ENCODE results near the gene PRDM11.

Gene PRDM11

DNA sequence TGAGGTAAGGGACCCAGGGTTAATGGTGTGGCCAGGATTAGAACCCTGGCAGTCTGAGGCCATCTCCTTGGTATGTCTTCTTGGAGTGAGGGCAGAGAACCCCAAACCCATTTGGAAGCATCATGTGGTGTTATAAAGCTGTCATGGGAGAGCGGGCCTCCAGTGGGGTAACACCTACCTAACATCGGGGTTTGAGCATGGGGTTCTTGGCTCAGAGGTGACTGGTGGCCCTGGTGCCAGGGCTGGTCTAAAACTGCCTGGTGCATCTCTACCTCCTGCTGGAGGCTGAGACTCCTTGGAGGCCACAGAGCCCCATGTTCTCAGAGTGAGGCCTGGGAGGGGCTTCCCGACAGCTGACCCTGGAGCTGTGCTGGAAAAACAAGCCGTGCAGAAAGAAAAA lies 4.5 kb downstream of the PRDM11 start:
- H3K27ac ChIP-seq (ENCODE audit: low read depth, low read length) = no peak overlapping the region
- peaks cover 27% of the 10 kb centered on the region for H3K79me2 ChIP-seq (ENCODE audit: control insufficient read depth, insufficient read depth, low read length, unreplicated experiment)
- H3K4me3 ChIP-seq (ENCODE audit: low read depth, low read length) = no peak overlapping the region
- no peak overlapping the region for H2AFZ ChIP-seq (ENCODE audit: low read length, unreplicated experiment)
- no peaks in the 10 kb centered on the region for H3K4me1 ChIP-seq (ENCODE audit: control insufficient read depth, insufficient read depth, low read length, unreplicated experiment)
- H3K27me3 ChIP-seq (ENCODE audit: insufficient read depth, low read length) = no peaks in the 10 kb centered on the region
- no peaks in the 10 kb centered on the region for H3K36me3 ChIP-seq (ENCODE audit: insufficient read depth, low read length)

- H3K4me3 ChIP-seq (ENCODE audit: low read depth, low read length) = no peak overlapping the region
- peaks cover 27% of the 10 kb centered on the region for H3K79me2 ChIP-seq (ENCODE audit: control insufficient read depth, insufficient read depth, low read length, unreplicated experiment)
- no peaks in the 10 kb centered on the region for H3K36me3 ChIP-seq (ENCODE audit: insufficient read depth, low read length)
- H3K27me3 ChIP-seq (ENCODE audit: insufficient read depth, low read length) = no peaks in the 10 kb centered on the region
- H3K27ac ChIP-seq (ENCODE audit: low read depth, low read length) = no peak overlapping the region
- H2AFZ ChIP-seq (ENCODE audit: low read length, unreplicated experiment) = no peak overlapping the region
- H3K4me1 ChIP-seq (ENCODE audit: control insufficient read depth, insufficient read depth, low read length, unreplicated experiment) = no peaks in the 10 kb centered on the region
These were observed 5.0 kb downstream of the PRDM11 start for GRCh38 chr11:45151362-45151982.

DNA sequence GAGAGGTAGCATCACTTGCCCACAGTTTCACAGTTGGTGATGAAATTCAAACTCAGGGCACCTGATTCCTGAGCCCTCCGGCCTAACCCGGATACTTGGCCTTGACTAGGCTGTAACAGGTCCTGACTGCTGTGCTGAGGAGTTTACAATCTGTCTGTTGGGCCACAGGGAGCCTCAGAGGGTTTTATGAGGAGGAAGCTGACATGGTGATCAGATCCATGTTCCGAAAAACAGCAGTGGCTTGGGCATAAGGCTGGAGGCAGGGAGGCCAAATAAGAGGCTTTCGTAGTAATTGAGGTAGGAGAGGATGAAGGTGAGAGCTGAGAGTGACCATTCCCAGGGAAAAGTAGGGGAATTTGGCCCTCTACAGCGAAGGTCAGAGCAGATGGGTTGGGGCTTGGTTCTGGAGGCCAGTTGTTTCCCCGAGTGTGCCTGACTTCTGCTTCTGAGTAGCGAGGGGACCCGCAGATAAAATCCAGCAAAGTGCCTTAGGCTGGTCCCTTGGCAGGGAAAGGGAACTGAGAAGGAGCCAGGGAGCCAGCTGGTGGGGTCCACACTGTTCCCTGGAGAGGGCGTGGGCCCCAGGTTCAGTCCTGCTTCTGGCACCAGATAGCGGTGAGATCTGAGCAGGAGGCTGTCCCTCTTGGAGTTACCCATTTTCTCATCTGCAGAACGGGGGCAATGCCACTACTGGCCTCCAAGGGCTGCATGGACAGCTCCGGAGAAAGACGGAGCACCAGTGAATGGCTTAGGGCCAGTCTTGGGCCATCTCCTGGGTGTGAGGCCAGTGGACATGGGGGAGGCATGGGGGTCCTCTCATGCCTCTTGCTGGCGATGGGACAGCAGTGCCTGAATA lies 6.5 kb downstream of the PRDM11 start:
- Histone ChIP-seq H3K36me3 (ENCODE audit: insufficient read depth, low read length) (no peaks in the 10 kb centered on the region), H3K4me3 (ENCODE audit: low read depth, low read length) (no peak overlapping the region), H3K79me2 (ENCODE audit: control insufficient read depth, insufficient read depth, low read length, unreplicated experiment) (peaks cover 24% of the 10 kb centered on the region), H3K27me3 (ENCODE audit: insufficient read depth, low read length) (no peaks in the 10 kb centered on the region), H3K4me1 (ENCODE audit: control insufficient read depth, insufficient read depth, low read length, unreplicated experiment) (no peaks in the 10 kb centered on the region), H3K27ac (ENCODE audit: low read depth, low read length) (no peak overlapping the region), H2AFZ (ENCODE audit: low read length, unreplicated experiment) (no peak overlapping the region)

DNA sequence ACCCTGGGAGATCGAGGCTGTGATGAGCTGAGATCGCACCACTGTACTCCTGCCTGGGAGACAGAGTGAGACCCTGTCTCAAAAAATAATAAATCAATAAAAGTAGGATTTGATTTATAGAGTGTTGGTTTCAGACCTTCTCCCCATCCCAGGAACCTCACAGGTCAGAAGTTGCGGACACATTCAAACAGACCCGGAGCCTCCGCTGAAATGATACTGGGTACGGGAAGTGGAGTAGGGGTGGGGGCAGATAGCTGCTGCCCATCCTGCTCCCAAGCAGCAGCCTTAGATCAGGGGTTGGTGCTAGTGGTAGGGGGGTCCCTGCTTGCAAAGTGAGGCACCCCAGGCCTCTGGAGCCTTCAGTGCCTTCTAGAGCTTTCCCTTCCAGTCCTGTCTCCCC lies 7.8 kb downstream of the PRDM11 start:
- Histone ChIP-seq H3K27me3 (ENCODE audit: insufficient read depth, low read length) (no peaks in the 10 kb centered on the region), H3K79me2 (ENCODE audit: control insufficient read depth, insufficient read depth, low read length, unreplicated experiment) (peaks cover 13% of the 10 kb centered on the region), H3K36me3 (ENCODE audit: insufficient read depth, low read length) (no peaks in the 10 kb centered on the region)

GRCh38 chr11:45155058-45155551 lies 8.7 kb downstream of the PRDM11 start:
- Histone ChIP-seq H3K27ac (ENCODE audit: low read depth, low read length) (no peak overlapping the region), H3K36me3 (ENCODE audit: insufficient read depth, low read length) (no peaks in the 10 kb centered on the region), H3K4me3 (ENCODE audit: low read depth, low read length) (no peak overlapping the region), H2AFZ (ENCODE audit: low read length, unreplicated experiment) (no peak overlapping the region), H3K79me2 (ENCODE audit: control insufficient read depth, insufficient read depth, low read length, unreplicated experiment) (peaks cover 7% of the 10 kb centered on the region), H3K27me3 (ENCODE audit: insufficient read depth, low read length) (no peaks in the 10 kb centered on the region), H3K4me1 (ENCODE audit: control insufficient read depth, insufficient read depth, low read length, unreplicated experiment) (no peaks in the 10 kb centered on the region)

More for the DNA sequence above, 7.8 kb downstream of the PRDM11 start:
- H3K27ac ChIP-seq (ENCODE audit: low read depth, low read length) = no peak overlapping the region
- no peaks in the 10 kb centered on the region for H3K4me1 ChIP-seq (ENCODE audit: control insufficient read depth, insufficient read depth, low read length, unreplicated experiment)
- H2AFZ ChIP-seq (ENCODE audit: low read length, unreplicated experiment) = no peak overlapping the region
- no peak overlapping the region for H3K4me3 ChIP-seq (ENCODE audit: low read depth, low read length)

GRCh38 chr11:45155627-45156180 lies 9.3 kb downstream of the PRDM11 start:
- Histone ChIP-seq H3K27ac (ENCODE audit: low read depth, low read length) (no peak overlapping the region), H3K36me3 (ENCODE audit: insufficient read depth, low read length) (no peaks in the 10 kb centered on the region), H3K4me3 (ENCODE audit: low read depth, low read length) (no peak overlapping the region), H2AFZ (ENCODE audit: low read length, unreplicated experiment) (no peak overlapping the region), H3K4me1 (ENCODE audit: control insufficient read depth, insufficient read depth, low read length, unreplicated experiment) (no peaks in the 10 kb centered on the region), H3K79me2 (ENCODE audit: control insufficient read depth, insufficient read depth, low read length, unreplicated experiment) (peaks cover 6% of the 10 kb centered on the region), H3K27me3 (ENCODE audit: insufficient read depth, low read length) (no peaks in the 10 kb centered on the region)

DNA sequence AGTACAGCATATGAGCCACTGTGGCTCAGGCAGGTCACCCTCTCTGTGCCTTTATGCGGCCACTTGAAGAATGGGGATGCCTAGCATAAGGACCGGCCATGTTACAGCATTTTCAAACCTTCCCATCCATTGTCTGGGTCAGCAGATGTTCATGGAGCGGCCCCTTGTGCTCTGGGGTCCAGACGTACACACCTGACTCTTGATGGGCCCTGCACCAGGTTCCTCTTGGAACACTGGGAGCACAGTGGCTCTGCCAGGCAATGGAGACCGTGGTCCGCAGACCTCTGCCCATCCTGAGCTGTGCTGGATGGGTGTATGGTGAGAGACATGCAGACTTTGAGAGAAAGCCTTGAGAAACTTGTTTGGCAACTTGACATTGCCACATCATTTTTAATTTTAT lies 9.8 kb downstream of the PRDM11 start:
- Histone ChIP-seq H3K36me3 (ENCODE audit: insufficient read depth, low read length) (no peaks in the 10 kb centered on the region), H3K4me1 (ENCODE audit: control insufficient read depth, insufficient read depth, low read length, unreplicated experiment) (no peaks in the 10 kb centered on the region), H3K4me3 (ENCODE audit: low read depth, low read length) (no peak overlapping the region), H3K27ac (ENCODE audit: low read depth, low read length) (no peak overlapping the region), H3K79me2 (ENCODE audit: control insufficient read depth, insufficient read depth, low read length, unreplicated experiment) (peaks cover 3% of the 10 kb centered on the region), H3K27me3 (ENCODE audit: insufficient read depth, low read length) (no peaks in the 10 kb centered on the region), H2AFZ (ENCODE audit: low read length, unreplicated experiment) (no peak overlapping the region)

DNA sequence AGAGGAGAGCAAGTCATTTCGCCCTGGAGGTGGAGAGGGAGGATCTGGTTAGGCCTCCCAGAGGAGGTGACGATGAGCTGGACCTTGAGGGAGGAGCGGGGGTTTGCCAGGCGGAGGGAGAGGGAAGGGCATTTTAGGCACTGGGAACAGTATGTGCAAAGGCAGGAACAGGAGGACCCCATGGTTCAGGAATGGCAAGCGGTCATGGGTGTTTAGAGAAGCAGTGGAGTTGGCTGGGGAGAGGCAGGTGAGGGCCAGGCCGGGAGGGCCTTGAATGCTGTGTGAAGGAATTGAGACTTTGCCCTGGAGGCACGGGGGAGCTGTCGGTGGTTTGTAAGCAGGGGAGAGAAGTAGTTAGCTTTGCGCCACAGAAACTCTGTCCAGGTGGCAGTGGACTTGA lies 10.3 kb downstream of the PRDM11 start:
- peaks cover 3% of the 10 kb centered on the region for H3K79me2 ChIP-seq (ENCODE audit: control insufficient read depth, insufficient read depth, low read length, unreplicated experiment)
- no peak overlapping the region for H2AFZ ChIP-seq (ENCODE audit: low read length, unreplicated experiment)
- H3K4me3 ChIP-seq (ENCODE audit: low read depth, low read length) = no peak overlapping the region

DNA sequence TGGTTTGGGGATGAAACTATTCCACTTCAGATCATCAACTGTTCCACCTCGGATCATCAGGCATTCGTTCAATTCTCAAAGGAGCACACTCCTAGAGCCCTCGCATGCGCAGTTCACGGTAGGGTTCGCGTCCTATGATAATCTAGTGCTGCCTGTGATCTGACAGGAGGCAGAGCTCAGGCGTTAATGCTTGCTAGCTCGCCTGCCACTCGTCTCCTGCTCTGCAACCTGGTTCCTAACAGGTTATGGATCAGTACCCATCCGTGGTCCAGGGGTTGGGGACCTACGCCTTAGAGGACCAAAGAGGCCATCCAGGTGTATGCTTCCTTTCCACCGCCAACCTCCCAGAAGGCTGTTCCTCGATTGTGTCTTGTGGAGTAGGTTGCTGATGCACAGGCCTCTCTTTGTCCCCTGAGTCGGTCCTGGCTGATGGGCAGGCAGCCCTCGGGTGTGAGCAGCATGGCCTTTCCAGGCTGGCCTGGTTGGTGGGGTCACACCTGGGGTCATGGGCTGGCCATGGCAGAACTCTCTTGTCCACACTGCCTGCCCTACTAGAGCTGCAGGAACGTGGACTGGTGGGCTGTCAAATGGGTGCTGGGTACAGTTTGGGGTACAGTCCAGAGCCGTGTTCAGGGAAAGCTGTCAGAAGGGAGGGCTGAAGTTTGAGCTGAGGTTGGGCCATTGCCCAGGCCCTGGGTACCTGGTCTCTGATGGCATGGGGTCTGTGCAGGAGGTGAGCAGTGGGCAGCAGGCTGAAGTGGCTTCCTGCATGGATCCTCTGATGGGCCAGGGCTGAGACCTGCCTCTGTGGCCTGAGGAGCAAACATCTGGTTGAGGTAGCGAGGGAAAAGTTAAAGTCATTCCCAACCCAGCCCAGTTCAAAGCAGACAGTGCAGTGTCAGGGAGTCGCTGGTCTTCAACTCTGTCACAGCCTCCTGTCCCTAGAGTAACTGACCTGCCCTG lies 11.1 kb downstream of the PRDM11 start:
- no peak overlapping the region for H3K4me3 ChIP-seq (ENCODE audit: low read depth, low read length)
- H3K27me3 ChIP-seq (ENCODE audit: insufficient read depth, low read length) = no peaks in the 10 kb centered on the region
- peaks cover 3% of the 10 kb centered on the region for H3K79me2 ChIP-seq (ENCODE audit: control insufficient read depth, insufficient read depth, low read length, unreplicated experiment)

More for the DNA sequence above, 10.3 kb downstream of the PRDM11 start:
- Histone ChIP-seq H3K36me3 (ENCODE audit: insufficient read depth, low read length) (no peaks in the 10 kb centered on the region), H3K27ac (ENCODE audit: low read depth, low read length) (no peak overlapping the region), H3K4me1 (ENCODE audit: control insufficient read depth, insufficient read depth, low read length, unreplicated experiment) (no peaks in the 10 kb centered on the region), H3K27me3 (ENCODE audit: insufficient read depth, low read length) (no peaks in the 10 kb centered on the region)

GRCh38 chr11:45158210-45158731 lies 11.8 kb downstream of the PRDM11 start:
- Histone ChIP-seq H3K27ac (ENCODE audit: low read depth, low read length) (no peak overlapping the region), H3K4me3 (ENCODE audit: low read depth, low read length) (no peak overlapping the region), H2AFZ (ENCODE audit: low read length, unreplicated experiment) (no peak overlapping the region), H3K79me2 (ENCODE audit: control insufficient read depth, insufficient read depth, low read length, unreplicated experiment) (peaks cover 3% of the 10 kb centered on the region), H3K36me3 (ENCODE audit: insufficient read depth, low read length) (no peaks in the 10 kb centered on the region), H3K27me3 (ENCODE audit: insufficient read depth, low read length) (no peaks in the 10 kb centered on the region), H3K4me1 (ENCODE audit: control insufficient read depth, insufficient read depth, low read length, unreplicated experiment) (no peaks in the 10 kb centered on the region)

More for the DNA sequence above, 11.1 kb downstream of the PRDM11 start:
- H2AFZ ChIP-seq (ENCODE audit: low read length, unreplicated experiment) = no peak overlapping the region
- no peaks in the 10 kb centered on the region for H3K4me1 ChIP-seq (ENCODE audit: control insufficient read depth, insufficient read depth, low read length, unreplicated experiment)
- no peak overlapping the region for H3K27ac ChIP-seq (ENCODE audit: low read depth, low read length)
- H3K36me3 ChIP-seq (ENCODE audit: insufficient read depth, low read length) = no peaks in the 10 kb centered on the region
